Vagina (tissue), 2 donors: Measurements from ENCODE around the gene GPR137. TPM values are rescaled to one million over a fixed set of nuclear protein-coding genes. Genes with fewer than 3 reads are reported as not detected.

Source experiments
- DNase-seq, 2 donors: peaks; one replicate each; pipeline ENCODE4 v3.0.0-alpha.2; 2017; ENCODE audit errors: extremely low spot score in 2 of 2
- H3K27ac ChIP-seq: fragments of 200-600 bp; sonication (generic); one replicate; pipeline ENCODE4 v1.5.1; 2019
- H3K27me3 ChIP-seq: fragments of 200-600 bp; sonication (generic); one replicate; pipeline ENCODE4 v1.5.1; 2019
- H3K36me3 ChIP-seq, 2 donors: fragments of 200-600 bp; sonication (generic); one replicate each; pipeline ENCODE4 v1.5.1; 2017 to 2019
- H3K4me1 ChIP-seq: fragments of 200-600 bp; sonication (generic); one replicate; pipeline ENCODE4 v1.5.1; 2019
- H3K4me3 ChIP-seq, 2 donors: fragments of 200-600 bp; sonication (generic); 1 replicate in 1 of 2; 2 replicates in 1 of 2; pipeline ENCODE4 v1.5.1; 2016 to 2019
- H3K9me3 ChIP-seq: fragments of 200-600 bp; sonication (generic); one replicate; pipeline ENCODE4 v1.5.1; 2019
- POLR2A ChIP-seq, 2 donors: fragments of 450-650 bp; IDR thresholded peaks; one replicate each; pipeline ENCODE4 v1.6.1; 2017; ENCODE audit warnings: antibody characterized with exemption in 2 of 2, mild to moderate bottlenecking in 2 of 2, moderate library complexity in 2 of 2
- POLR2AphosphoS5 ChIP-seq, 2 donors: sonication (generic); formaldehyde crosslinking; IDR thresholded peaks; one replicate each; pipeline ENCODE4 v1.9.0; 2017; ENCODE audit warnings: antibody characterized with exemption in 2 of 2, mild to moderate bottlenecking in 2 of 2, low read depth in 1 of 2; ENCODE audit not compliant: insufficient read depth in 1 of 2
- intact Hi-C: fragments of 100-400 bp; cut with DNase I; formaldehyde crosslinking; loops from one replicate; pipeline ENCODE4 v1.15.1; 2023
- total RNA-seq: library from RNA; depleted of rRNA; stranded (reverse); fragments of >200 nt; gene quantifications from one replicate; pipeline ENCODE4 v1.2.3, GENCODE V29; 2016
- TF ChIP-seq, protein P1 (sequence below), 3 experiments: fragments of 450-650 bp in 2 of 3; fragments of 200-600 bp in 1 of 3; sonication (generic) in 1 of 3; IDR thresholded peaks; one replicate each; pipeline ENCODE4 v1.5.1; 2017 to 2019; ENCODE audit warnings: antibody characterized with exemption in 3 of 3, mild to moderate bottlenecking in 2 of 3, moderate library complexity in 2 of 3

The GPR137 gene
- total RNA-seq, 1 donor from 2014 or later, result 20.6 TPM

- Histone ChIP-seq H3K4me3 (no peak overlapping the region), H3K27me3 (no peaks in the 10 kb centered on the region), H3K27ac (no peak overlapping the region), H3K4me1 (peaks cover 13% of the 10 kb centered on the region), H3K36me3 (peaks cover 0 to 67% of the 10 kb centered on the region in 2 donors), H3K9me3 (no peaks in the 10 kb centered on the region)
- no peak for DNase-seq
- TF ChIP-seq POLR2A (IDR thresholded peaks at IDR 0.05), result no peak
- no peak for TF ChIP-seq POLR2AphosphoS5 (IDR thresholded peaks at IDR 0.05; ENCODE audit: insufficient read depth in 1 of 2, low read depth in 1 of 2)
- TF ChIP-seq, protein P1, sequence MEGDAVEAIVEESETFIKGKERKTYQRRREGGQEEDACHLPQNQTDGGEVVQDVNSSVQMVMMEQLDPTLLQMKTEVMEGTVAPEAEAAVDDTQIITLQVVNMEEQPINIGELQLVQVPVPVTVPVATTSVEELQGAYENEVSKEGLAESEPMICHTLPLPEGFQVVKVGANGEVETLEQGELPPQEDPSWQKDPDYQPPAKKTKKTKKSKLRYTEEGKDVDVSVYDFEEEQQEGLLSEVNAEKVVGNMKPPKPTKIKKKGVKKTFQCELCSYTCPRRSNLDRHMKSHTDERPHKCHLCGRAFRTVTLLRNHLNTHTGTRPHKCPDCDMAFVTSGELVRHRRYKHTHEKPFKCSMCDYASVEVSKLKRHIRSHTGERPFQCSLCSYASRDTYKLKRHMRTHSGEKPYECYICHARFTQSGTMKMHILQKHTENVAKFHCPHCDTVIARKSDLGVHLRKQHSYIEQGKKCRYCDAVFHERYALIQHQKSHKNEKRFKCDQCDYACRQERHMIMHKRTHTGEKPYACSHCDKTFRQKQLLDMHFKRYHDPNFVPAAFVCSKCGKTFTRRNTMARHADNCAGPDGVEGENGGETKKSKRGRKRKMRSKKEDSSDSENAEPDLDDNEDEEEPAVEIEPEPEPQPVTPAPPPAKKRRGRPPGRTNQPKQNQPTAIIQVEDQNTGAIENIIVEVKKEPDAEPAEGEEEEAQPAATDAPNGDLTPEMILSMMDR (IDR thresholded peaks at IDR 0.05), result no peak
- intact Hi-C loops, result no loop called here
These were observed 22.4 kb upstream of the GPR137 start for GRCh38 chr11:64263021-64263946.

- Histone ChIP-seq H3K27ac (no peak overlapping the region), H3K4me1 (peaks cover 19% of the 10 kb centered on the region), H3K9me3 (no peaks in the 10 kb centered on the region), H3K4me3 (no peak overlapping the region), H3K27me3 (no peaks in the 10 kb centered on the region), H3K36me3 (peaks cover 0 to 62% of the 10 kb centered on the region in 2 donors)
- no peak for DNase-seq
- TF ChIP-seq POLR2AphosphoS5 (IDR thresholded peaks at IDR 0.05; ENCODE audit: insufficient read depth in 1 of 2, low read depth in 1 of 2) (no peak), POLR2A (IDR thresholded peaks at IDR 0.05) (no peak)
- TF ChIP-seq, protein P1 (IDR thresholded peaks at IDR 0.05), result no peak
- intact Hi-C loops, result no loop called here
These were observed 21.7 kb upstream of the GPR137 start for GRCh38 chr11:64263947-64264317.

DNA sequence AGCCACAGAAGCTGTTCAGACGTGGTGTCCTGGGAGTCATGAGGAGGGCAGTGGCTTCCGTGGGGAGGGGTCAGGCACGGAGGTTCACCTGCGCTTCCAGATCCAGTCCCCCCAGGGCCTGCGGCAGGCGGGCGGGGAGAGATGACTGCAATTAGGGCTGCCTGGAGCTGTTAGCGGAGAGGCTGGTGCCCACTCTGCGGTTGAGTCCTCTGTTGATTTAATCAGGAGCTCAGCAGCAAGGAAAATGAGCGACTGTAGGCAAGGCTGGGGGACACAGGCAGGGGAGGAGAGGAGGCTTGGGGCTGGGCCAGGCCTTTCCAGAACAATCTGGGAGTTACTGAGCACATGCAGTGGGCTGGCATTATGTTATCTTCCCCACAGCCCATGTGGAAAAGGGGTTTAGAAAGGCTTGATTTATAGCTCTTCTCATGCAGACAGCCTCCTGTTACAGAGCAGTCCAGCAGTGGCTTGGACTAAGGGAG lies 21.2 kb upstream of the GPR137 start:
- intact Hi-C loops, result no loop called here
- H3K36me3 ChIP-seq, result peaks cover 0 to 57% of the 10 kb centered on the region in 2 donors
- no peak overlapping the region for H3K27ac ChIP-seq
- TF ChIP-seq, protein P1 (IDR thresholded peaks at IDR 0.05), result no peak
- TF ChIP-seq POLR2A (IDR thresholded peaks at IDR 0.05) (no peak), POLR2AphosphoS5 (IDR thresholded peaks at IDR 0.05; ENCODE audit: insufficient read depth in 1 of 2, low read depth in 1 of 2) (no peak)
- peaks cover 21% of the 10 kb centered on the region for H3K4me1 ChIP-seq
- H3K9me3 ChIP-seq, result no peaks in the 10 kb centered on the region
- no peaks in the 10 kb centered on the region for H3K27me3 ChIP-seq
- no peak for DNase-seq
- no peak overlapping the region for H3K4me3 ChIP-seq

GRCh38 chr11:64265176-64266160 lies 20.2 kb upstream of the GPR137 start:
- no peak for DNase-seq
- Histone ChIP-seq H3K9me3 (no peaks in the 10 kb centered on the region), H3K4me3 (no peak overlapping the region), H3K36me3 (peaks cover 0 to 53% of the 10 kb centered on the region in 2 donors), H3K27me3 (no peaks in the 10 kb centered on the region), H3K27ac (no peak overlapping the region), H3K4me1 (peaks cover 21% of the 10 kb centered on the region)
- intact Hi-C loops, result no loop called here
- TF ChIP-seq, protein P1 (IDR thresholded peaks at IDR 0.05), result no peak
- TF ChIP-seq POLR2AphosphoS5 (IDR thresholded peaks at IDR 0.05; ENCODE audit: insufficient read depth in 1 of 2, low read depth in 1 of 2), result no peak
- no peak for TF ChIP-seq POLR2A (IDR thresholded peaks at IDR 0.05)
